Suprapubic skin (tissue), 4 donors: ENCODE results near the gene SETD3. TPM values are rescaled to one million over a fixed set of nuclear protein-coding genes. Genes with fewer than 3 reads are reported as not detected.
A peak's percentile ranks its signal among the peaks of the same experiment; 100 is the strongest.

Experiments
- DNase-seq, 2 donors: peaks; one replicate each; pipeline ENCODE4 v3.0.0-alpha.2; 2019; ENCODE audit warnings: low spot score in 2 of 2
- H3K27ac ChIP-seq: fragments of 200-600 bp; sonication (generic); one replicate; pipeline ENCODE4 v1.5.1; 2019
- H3K27me3 ChIP-seq: fragments of 200-600 bp; sonication (generic); one replicate; pipeline ENCODE4 v1.5.1; 2019
- H3K36me3 ChIP-seq: fragments of 200-600 bp; sonication (generic); one replicate; pipeline ENCODE4 v1.5.1; 2019
- H3K4me1 ChIP-seq: fragments of 200-600 bp; sonication (generic); one replicate; pipeline ENCODE4 v1.5.1; 2019
- H3K4me3 ChIP-seq: fragments of 200-600 bp; sonication (generic); one replicate; pipeline ENCODE4 v1.5.1; 2019; ENCODE audit warnings: mild to moderate bottlenecking
- H3K9me3 ChIP-seq: fragments of 200-600 bp; sonication (generic); one replicate; pipeline ENCODE4 v1.5.1; 2019
- EP300 ChIP-seq: sonication (generic); formaldehyde crosslinking; IDR thresholded peaks from one replicate; pipeline ENCODE4 v1.6.1; 2017; ENCODE audit warnings: antibody characterized with exemption
- POLR2A ChIP-seq, 2 donors: fragments of 450-650 bp; IDR thresholded peaks; one replicate each; pipeline ENCODE4 v1.6.1; 2017; ENCODE audit warnings: antibody characterized with exemption in 2 of 2, mild to moderate bottlenecking in 2 of 2, moderate library complexity in 2 of 2
- POLR2AphosphoS5 ChIP-seq, 3 donors: sonication (generic); formaldehyde crosslinking; IDR thresholded peaks; one replicate each; pipeline ENCODE4 v1.6.1; 2017; ENCODE audit warnings: antibody characterized with exemption in 3 of 3
- WGBS: methylation state at CpG from one replicate; pipeline ENCODE4 v1.1.5; 2018; 5-methylcytosine and 5-hydroxymethylcytosine counted together
- total RNA-seq, 4 donors: library from RNA; depleted of rRNA; stranded (reverse); fragments of >200 nt; gene quantifications; one replicate each; pipeline ENCODE4 v1.1.0, GENCODE V29; 2016
- TF ChIP-seq, protein P1 (sequence below), 2 donors: fragments of 200-600 bp in 1 of 2; fragments of 450-650 bp in 1 of 2; sonication (generic) in 1 of 2; IDR thresholded peaks; one replicate each; pipeline ENCODE4 v1.5.1; 2016 to 2019; ENCODE audit warnings: antibody characterized with exemption in 2 of 2, mild to moderate bottlenecking in 1 of 2, moderate library complexity in 1 of 2

Gene SETD3
- total RNA-seq, 4 donors from 2014 or later = 50.2 to 57.5 (median 54.8) TPM

DNA sequence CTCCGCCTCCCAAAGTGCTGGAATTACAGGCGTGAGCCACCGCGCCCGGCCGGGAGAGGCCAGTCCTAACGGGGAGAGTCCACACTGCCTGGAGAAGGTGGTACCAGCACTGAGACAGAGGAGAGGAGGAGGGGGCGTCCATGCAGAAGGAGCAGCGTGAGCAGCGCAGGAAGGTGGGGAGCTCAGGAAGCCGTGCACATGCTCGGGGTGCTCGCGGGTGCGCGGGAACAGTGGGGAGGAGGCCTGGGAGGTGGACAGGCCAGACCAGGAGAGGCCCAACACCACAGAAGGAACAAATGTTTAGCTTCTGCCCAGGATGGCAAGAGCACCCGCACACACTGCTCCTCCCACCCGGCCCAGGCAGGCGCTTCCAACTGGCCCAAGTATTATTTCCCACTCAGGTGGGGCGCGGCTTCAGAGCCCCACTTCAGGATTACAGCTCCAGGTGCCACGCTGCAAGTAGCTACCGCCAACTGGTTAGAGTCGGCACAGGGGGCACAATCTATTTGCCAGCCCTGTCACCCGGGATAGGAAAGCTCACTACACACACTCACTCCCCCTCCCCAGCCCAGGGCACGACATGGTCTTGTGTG lies 127.9 kb downstream of the SETD3 start:
- no peak overlapping the region for H3K27ac ChIP-seq
- peak in 1 of 2 donors; percentile 52 for DNase-seq
- peaks cover 3% of the 10 kb centered on the region for H3K4me1 ChIP-seq
- WGBS = 91% methylated on average over 19 of the region's 26 CpGs
- no peaks in the 10 kb centered on the region for H3K36me3 ChIP-seq
- TF ChIP-seq POLR2AphosphoS5 (IDR thresholded peaks at IDR 0.05) = no peak
- no peak for TF ChIP-seq POLR2A (IDR thresholded peaks at IDR 0.05)
- TF ChIP-seq, protein P1, sequence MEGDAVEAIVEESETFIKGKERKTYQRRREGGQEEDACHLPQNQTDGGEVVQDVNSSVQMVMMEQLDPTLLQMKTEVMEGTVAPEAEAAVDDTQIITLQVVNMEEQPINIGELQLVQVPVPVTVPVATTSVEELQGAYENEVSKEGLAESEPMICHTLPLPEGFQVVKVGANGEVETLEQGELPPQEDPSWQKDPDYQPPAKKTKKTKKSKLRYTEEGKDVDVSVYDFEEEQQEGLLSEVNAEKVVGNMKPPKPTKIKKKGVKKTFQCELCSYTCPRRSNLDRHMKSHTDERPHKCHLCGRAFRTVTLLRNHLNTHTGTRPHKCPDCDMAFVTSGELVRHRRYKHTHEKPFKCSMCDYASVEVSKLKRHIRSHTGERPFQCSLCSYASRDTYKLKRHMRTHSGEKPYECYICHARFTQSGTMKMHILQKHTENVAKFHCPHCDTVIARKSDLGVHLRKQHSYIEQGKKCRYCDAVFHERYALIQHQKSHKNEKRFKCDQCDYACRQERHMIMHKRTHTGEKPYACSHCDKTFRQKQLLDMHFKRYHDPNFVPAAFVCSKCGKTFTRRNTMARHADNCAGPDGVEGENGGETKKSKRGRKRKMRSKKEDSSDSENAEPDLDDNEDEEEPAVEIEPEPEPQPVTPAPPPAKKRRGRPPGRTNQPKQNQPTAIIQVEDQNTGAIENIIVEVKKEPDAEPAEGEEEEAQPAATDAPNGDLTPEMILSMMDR (IDR thresholded peaks at IDR 0.05) = no peak
- no peak for TF ChIP-seq EP300
- no peaks in the 10 kb centered on the region for H3K9me3 ChIP-seq
- no peaks in the 10 kb centered on the region for H3K27me3 ChIP-seq
- no peak overlapping the region for H3K4me3 ChIP-seq

DNA sequence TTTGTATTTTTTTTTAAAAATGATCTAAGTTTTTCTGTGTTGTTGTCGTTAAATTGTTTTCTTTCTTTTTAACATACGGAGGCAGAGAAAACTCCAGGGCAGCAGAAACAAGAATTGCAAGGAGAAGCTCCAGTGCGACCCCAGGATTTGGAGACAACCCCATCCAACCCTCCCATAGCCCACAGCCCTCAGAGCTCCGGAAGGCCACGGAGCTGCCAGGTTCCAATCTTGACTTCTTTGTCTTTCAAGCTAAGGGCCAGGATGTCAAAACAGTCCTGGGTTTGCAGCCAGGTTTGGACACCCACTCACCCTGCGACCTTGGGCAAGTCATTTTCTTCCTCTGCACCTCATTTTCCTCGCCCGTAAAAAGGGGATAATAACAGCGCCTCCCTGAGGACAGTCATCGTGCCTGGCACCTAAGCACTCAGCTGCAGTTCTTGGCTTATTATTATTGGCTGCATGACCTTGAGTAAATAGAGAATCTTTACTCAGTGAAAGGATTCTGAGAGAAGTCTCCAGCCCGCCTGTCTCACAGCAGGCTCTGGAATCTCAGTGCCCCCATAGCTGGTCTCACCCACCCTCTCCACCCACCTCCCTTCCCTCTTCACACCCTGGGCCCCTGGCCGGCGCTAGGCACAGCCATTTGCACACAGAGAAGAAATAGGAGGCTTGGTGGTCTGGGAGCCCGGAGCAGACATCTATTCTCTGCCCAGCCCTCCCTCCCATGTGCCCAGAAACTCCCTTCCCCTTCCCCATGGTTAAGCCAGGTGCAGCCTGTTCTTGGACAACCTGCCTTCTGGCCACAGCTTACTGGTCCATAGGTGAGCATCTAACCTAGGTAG lies 129.3 kb downstream of the SETD3 start:
- Histone ChIP-seq H3K4me3 (no peak overlapping the region), H3K27ac (no peak overlapping the region), H3K9me3 (no peaks in the 10 kb centered on the region), H3K27me3 (no peaks in the 10 kb centered on the region), H3K36me3 (no peaks in the 10 kb centered on the region), H3K4me1 (no peaks in the 10 kb centered on the region)
- peak in 1 of 2 donors; percentile 30 for DNase-seq
- 55% methylated on average over 14 of the region's 14 CpGs for WGBS
- TF ChIP-seq EP300 (no peak), POLR2A (IDR thresholded peaks at IDR 0.05) (no peak), POLR2AphosphoS5 (IDR thresholded peaks at IDR 0.05) (no peak)
- TF ChIP-seq, protein P1 (IDR thresholded peaks at IDR 0.05) = no peak

DNA sequence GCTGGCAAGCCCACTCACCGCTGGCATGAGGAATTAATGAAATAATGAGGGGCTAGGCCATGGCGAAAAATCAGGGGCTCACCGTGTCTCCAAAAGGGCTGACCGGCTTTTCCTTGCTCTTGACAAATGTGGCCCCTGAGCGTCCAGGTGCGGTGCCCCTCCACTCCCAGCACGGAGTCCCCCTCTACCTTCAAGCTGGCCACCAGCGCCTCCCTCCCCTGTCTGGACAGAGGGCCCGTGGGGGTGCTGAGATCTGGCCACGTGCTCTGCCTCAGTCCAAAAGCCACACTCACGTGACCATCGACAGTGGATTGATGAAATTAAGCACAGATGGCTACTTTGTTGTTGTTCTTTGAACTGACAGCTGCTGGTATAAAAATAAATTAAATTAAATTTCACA lies 129.9 kb downstream of the SETD3 start:
- Histone ChIP-seq H3K27ac (no peak overlapping the region), H3K9me3 (no peaks in the 10 kb centered on the region), H3K4me3 (no peak overlapping the region), H3K4me1 (no peaks in the 10 kb centered on the region), H3K36me3 (no peaks in the 10 kb centered on the region), H3K27me3 (peaks cover under 1% of the 10 kb centered on the region)
- TF ChIP-seq POLR2AphosphoS5 (IDR thresholded peaks at IDR 0.05) = no peak
- TF ChIP-seq, protein P1 (IDR thresholded peaks at IDR 0.05) = no peak
- TF ChIP-seq EP300 = no peak
- no peak for TF ChIP-seq POLR2A (IDR thresholded peaks at IDR 0.05)
- peak in 1 of 2 donors; percentile 49 for DNase-seq
- WGBS = 79% methylated on average over 12 of the region's 12 CpGs

DNA sequence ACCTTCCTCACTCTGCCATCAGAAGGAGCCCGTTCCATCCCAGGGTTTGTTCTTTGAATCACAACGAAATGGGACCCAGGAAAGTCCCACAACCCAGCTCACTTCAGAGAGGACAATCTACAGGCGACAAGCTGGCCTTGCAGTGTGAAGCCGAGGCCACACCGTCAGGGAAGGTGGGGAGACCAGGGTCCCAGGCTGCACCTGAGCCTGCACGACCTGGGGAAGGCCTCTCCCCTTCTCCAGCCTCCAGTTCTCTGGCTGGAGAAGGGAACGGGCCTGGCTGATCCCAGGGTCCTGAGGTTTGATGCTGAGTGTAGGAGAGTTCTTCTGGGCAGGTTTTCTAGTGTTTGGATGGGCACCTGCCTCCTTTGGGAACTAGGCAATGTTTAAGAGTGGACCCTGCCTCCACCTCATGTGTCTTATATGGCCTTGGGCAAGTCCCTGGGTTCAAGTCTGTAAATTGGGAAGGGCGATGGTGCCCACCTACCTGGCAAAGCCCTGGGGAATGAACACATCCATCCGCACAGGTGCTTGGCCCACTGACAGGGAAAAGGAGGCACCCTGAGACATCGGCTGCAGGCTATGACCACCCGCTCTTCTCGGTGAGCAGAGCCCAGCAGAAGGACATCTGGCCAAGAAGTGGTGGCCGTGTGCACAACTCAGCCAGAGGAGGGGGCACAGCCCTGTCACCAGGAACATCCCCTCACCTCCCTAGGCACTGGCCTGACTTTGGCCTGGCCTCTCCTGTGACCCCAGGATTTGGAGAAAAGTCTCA lies 130.8 kb downstream of the SETD3 start:
- Histone ChIP-seq H3K27me3 (peaks cover 6% of the 10 kb centered on the region), H3K9me3 (no peaks in the 10 kb centered on the region), H3K4me1 (no peaks in the 10 kb centered on the region), H3K27ac (no peak overlapping the region), H3K4me3 (no peak overlapping the region), H3K36me3 (no peaks in the 10 kb centered on the region)
- TF ChIP-seq POLR2A (IDR thresholded peaks at IDR 0.05) (no peak), POLR2AphosphoS5 (IDR thresholded peaks at IDR 0.05) (no peak), EP300 (no peak)
- TF ChIP-seq, protein P1 (IDR thresholded peaks at IDR 0.05) = no peak
- DNase-seq = peak in 1 of 2 donors; percentile 52
- WGBS = 89% methylated on average over 7 of the region's 13 CpGs
